B cell (primary cell): ENCODE results near the gene COQ3. TPM values are rescaled to one million over a fixed set of nuclear protein-coding genes. Genes with fewer than 3 reads are reported as not detected.

Source experiments
- ATAC-seq: fragments of 200-7000 bp; cut with Tn5 transposase; one replicate; pipeline ENCODE4 v1.10.0; 2021; ENCODE audit warnings: low read depth, mild to moderate bottlenecking, moderate number of reproducible peaks, moderate library complexity
- CTCF ChIA-PET: fragments of 350-600 bp; sonication (Branson Sonifier 250); formaldehyde crosslinking; loops from one replicate; lab custom pipeline; 2021; ENCODE audit warnings: antibody characterized with exemption, inconsistent platforms; lab: Charles Lee
- POLR2A ChIA-PET: fragments of 350-600 bp; sonication (Branson Sonifier 250); formaldehyde crosslinking; loops from one replicate; lab custom pipeline; 2021; ENCODE audit warnings: antibody characterized with exemption; lab: Charles Lee
- DNase-seq: peaks from one replicate; pipeline ENCODE4 v3.0.0; 2013
- H2AFZ ChIP-seq: 2 replicates; pipeline ENCODE4 v1.6.1; 2012; ENCODE audit warnings: mild to moderate bottlenecking, low read depth, low read length; ENCODE audit not compliant: insufficient read depth, poor library complexity, severe bottlenecking
- H3K27ac ChIP-seq, 2 donors: 1 replicate in 1 of 2; 2 replicates in 1 of 2; pipeline ENCODE4 v1.5.1; 2012 to 2013; ENCODE audit warnings: low read length in 2 of 2, mild to moderate bottlenecking in 2 of 2, moderate library complexity in 1 of 2
- H3K27me3 ChIP-seq, 4 experiments: fragments of 200-600 bp in 1 of 4; sonication (generic) in 1 of 4; replicated peaks in 1 of 4; 1 replicate in 2 of 4; 2 replicates in 2 of 4; pipeline versions ENCODE4 v1.6.1 to v1.7.0; 2013 to 2016; ENCODE audit warnings: low read length in 3 of 4, mild to moderate bottlenecking in 2 of 4, mixed read lengths in 1 of 4, moderate library complexity in 1 of 4; ENCODE audit not compliant: insufficient read depth in 4 of 4, control insufficient read depth in 3 of 4; ENCODE audit errors: control extremely low read depth in 1 of 4
- H3K36me3 ChIP-seq, 2 experiments: replicated peaks in 1 of 2; 1 replicate in 1 of 2; 2 replicates in 1 of 2; pipeline versions ENCODE4 v1.6.1 to v1.7.1; 2013; ENCODE audit warnings: low read length in 1 of 2; ENCODE audit not compliant: insufficient read depth in 2 of 2, control insufficient read depth in 1 of 2; ENCODE audit errors: control extremely low read depth in 1 of 2, extremely low read depth in 1 of 2
- H3K4me1 ChIP-seq, 2 donors: fragments of 200-600 bp in 1 of 2; sonication (generic) in 1 of 2; 1 replicate in 1 of 2; 2 replicates in 1 of 2; pipeline versions ENCODE4 v1.5.1 to v1.6.1; 2013 to 2017; ENCODE audit warnings: low read length in 2 of 2; ENCODE audit not compliant: control insufficient read depth in 2 of 2, insufficient read depth in 2 of 2
- H3K4me2 ChIP-seq: replicated peaks from 2 replicates; pipeline ENCODE3; 2012; ENCODE audit warnings: mild to moderate bottlenecking, low read depth, low read length; ENCODE audit not compliant: poor library complexity, severe bottlenecking
- H3K4me3 ChIP-seq, 5 experiments: fragments of 200-600 bp in 1 of 5; sonication (generic) in 1 of 5; 1 replicate in 3 of 5; 2 replicates in 2 of 5; pipeline versions ENCODE4 v1.5.1 to v1.7.0; 2011 to 2016; ENCODE audit warnings: low read length in 4 of 5, mild to moderate bottlenecking in 4 of 5, low read depth in 2 of 5, control low read depth in 1 of 5, moderate library complexity in 1 of 5; ENCODE audit not compliant: insufficient read depth in 1 of 5; ENCODE audit errors: control extremely low read depth in 1 of 5, extremely low read depth in 1 of 5
- H3K79me2 ChIP-seq: fragments of 200-600 bp; sonication (generic); one replicate; pipeline ENCODE4 v1.6.0; 2016; ENCODE audit warnings: low read length; ENCODE audit not compliant: control insufficient read depth, insufficient read depth
- H3K9ac ChIP-seq: fragments of 200-600 bp; sonication (generic); 2 replicates; pipeline ENCODE4 v1.6.1; 2017; ENCODE audit warnings: mild to moderate bottlenecking, low read length, moderate library complexity
- H3K9me3 ChIP-seq, 3 donors: one replicate each; pipeline versions ENCODE4 v1.6.1 to v1.7.1; 2013; ENCODE audit warnings: low read length in 2 of 3; ENCODE audit not compliant: control insufficient read depth in 2 of 3, insufficient read depth in 1 of 3; ENCODE audit errors: control extremely low read depth in 1 of 3
- H4K20me1 ChIP-seq: 2 replicates; pipeline ENCODE4 v1.6.0; 2012; ENCODE audit warnings: mild to moderate bottlenecking, low read length; ENCODE audit not compliant: insufficient read depth, control insufficient read depth, poor library complexity, severe bottlenecking
- H3K27ac Mint-ChIP-seq: one replicate; pipeline ENCODE4 v1.8.0; 2021; ENCODE audit warnings: mixed read lengths
- H3K27me3 Mint-ChIP-seq: one replicate; pipeline ENCODE4 v1.8.0; 2021; ENCODE audit warnings: mixed read lengths
- H3K4me1 Mint-ChIP-seq: one replicate; pipeline ENCODE4 v1.8.0; 2021; ENCODE audit warnings: mixed read lengths
- H3K4me3 Mint-ChIP-seq: one replicate; pipeline ENCODE4 v1.8.0; 2021; ENCODE audit warnings: mixed read lengths
- H3K9me3 Mint-ChIP-seq: one replicate; pipeline ENCODE4 v1.8.0; 2022; ENCODE audit warnings: mixed read lengths; ENCODE audit not compliant: insufficient read depth
- EZH2 ChIP-seq: IDR thresholded peaks from 2 replicates; pipeline ENCODE4 v1.6.1; 2012; ENCODE audit warnings: borderline replicate concordance, low read depth, mild to moderate bottlenecking, moderate library complexity, low read length; ENCODE audit not compliant: insufficient read depth, poor library complexity, severe bottlenecking
- WGBS: methylation state at CpG from one replicate; pipeline ENCODE4 v1.1.5; 2013; ENCODE audit warnings: missing lambda C conversion rate; ENCODE audit not compliant: insufficient coverage; 5-methylcytosine and 5-hydroxymethylcytosine counted together
- intact Hi-C: fragments of 100-400 bp; cut with micrococcal nuclease; formaldehyde crosslinking; loops from one replicate; pipeline ENCODE4 v1.10.0; 2022
- polyA plus RNA-seq: library from polyadenylated mRNA; depleted of rRNA; stranded (reverse); fragments of >200 nt; gene quantifications from 2 replicates; pipeline ENCODE4 v1.2.3, GENCODE V29; 2012
- total RNA-seq, 2 donors: library from RNA; stranded (reverse); fragments of 120-200 nt in 1 of 2; gene quantifications; 1 replicate in 1 of 2; 2 replicates in 1 of 2; pipeline versions ENCODE4 v1.2.3 to v1.2.4, GENCODE V29; 2013 to 2022
- TF ChIP-seq, protein P1 (sequence below): fragments of 200-600 bp; IDR thresholded peaks from one replicate; pipeline ENCODE4 v1.8.0; 2022; ENCODE audit warnings: antibody characterized with exemption, mild to moderate bottlenecking

The COQ3 gene
- total and polyA plus RNA-seq, 2 donors (not counting 1 experiment from before 2014, with no cell fraction given): 2.9 to 3.1 TPM

GRCh38 chr6:99354983-99355382 lies 39.0 kb downstream of the COQ3 start:
- DNase-seq (no peak), ATAC-seq (no peak)
- intact Hi-C loops: no loop called here
- Histone ChIP-seq H3K79me2 (no peaks in the 10 kb centered on the region), H3K9me3 (peaks cover 0 to 5% (median 0%) of the 10 kb centered on the region in 3 donors), H2AFZ (no peak overlapping the region), H3K4me1 (peaks cover 0 to 2% of the 10 kb centered on the region in 2 donors), H4K20me1 (no peaks in the 10 kb centered on the region), H3K27ac (no peak overlapping the region), H3K4me2 (no peak overlapping the region), H3K4me3 (no peak overlapping the region), H3K9ac (no peak overlapping the region), H3K27me3 (peaks cover 0 to 43% (median 22%) of the 10 kb centered on the region in 4 experiments), H3K36me3 (no peaks in the 10 kb centered on the region)
- CTCF ChIA-PET: no interaction called here
- POLR2A ChIA-PET: no interaction called here
- Mint-ChIP-seq H3K27me3 (peaks cover 61% of the 10 kb centered on the region), H3K4me1 (peaks cover 2% of the 10 kb centered on the region), H3K4me3 (no peak overlapping the region), H3K27ac (no peak overlapping the region), H3K9me3 (no peaks in the 10 kb centered on the region)
- WGBS: 73% methylated on average over 3 of the region's 4 CpGs
- TF ChIP-seq, protein P1, sequence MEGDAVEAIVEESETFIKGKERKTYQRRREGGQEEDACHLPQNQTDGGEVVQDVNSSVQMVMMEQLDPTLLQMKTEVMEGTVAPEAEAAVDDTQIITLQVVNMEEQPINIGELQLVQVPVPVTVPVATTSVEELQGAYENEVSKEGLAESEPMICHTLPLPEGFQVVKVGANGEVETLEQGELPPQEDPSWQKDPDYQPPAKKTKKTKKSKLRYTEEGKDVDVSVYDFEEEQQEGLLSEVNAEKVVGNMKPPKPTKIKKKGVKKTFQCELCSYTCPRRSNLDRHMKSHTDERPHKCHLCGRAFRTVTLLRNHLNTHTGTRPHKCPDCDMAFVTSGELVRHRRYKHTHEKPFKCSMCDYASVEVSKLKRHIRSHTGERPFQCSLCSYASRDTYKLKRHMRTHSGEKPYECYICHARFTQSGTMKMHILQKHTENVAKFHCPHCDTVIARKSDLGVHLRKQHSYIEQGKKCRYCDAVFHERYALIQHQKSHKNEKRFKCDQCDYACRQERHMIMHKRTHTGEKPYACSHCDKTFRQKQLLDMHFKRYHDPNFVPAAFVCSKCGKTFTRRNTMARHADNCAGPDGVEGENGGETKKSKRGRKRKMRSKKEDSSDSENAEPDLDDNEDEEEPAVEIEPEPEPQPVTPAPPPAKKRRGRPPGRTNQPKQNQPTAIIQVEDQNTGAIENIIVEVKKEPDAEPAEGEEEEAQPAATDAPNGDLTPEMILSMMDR: no peak
- TF ChIP-seq EZH2: no peak

- Histone ChIP-seq H3K27me3 (peaks cover 0 to 55% (median 27%) of the 10 kb centered on the region in 4 experiments), H4K20me1 (no peaks in the 10 kb centered on the region), H3K4me3 (no peak overlapping the region), H3K27ac (no peak overlapping the region), H3K36me3 (no peaks in the 10 kb centered on the region), H3K79me2 (no peaks in the 10 kb centered on the region), H3K4me2 (no peak overlapping the region), H3K9me3 (peaks cover 0 to 5% (median 0%) of the 10 kb centered on the region in 3 donors), H3K9ac (no peak overlapping the region), H3K4me1 (peaks cover 4 to 6% of the 10 kb centered on the region in 2 donors), H2AFZ (no peak overlapping the region)
- WGBS: 83% methylated on average over 6 of the region's 9 CpGs
- DNase-seq (no peak), ATAC-seq (no peak)
- ChIA-PET POLR2A (no interaction called here), CTCF (interaction anchor here (1.0 kb wide), 1 partner anchor 23 kb away, joined by 4 read pairs; no protein-coding TSS in a partner anchor)
- H3K9me3 Mint-ChIP-seq: no peaks in the 10 kb centered on the region
- H3K4me3 Mint-ChIP-seq: no peak overlapping the region
- intact Hi-C loops: no loop called here
- no peak overlapping the region for H3K27ac Mint-ChIP-seq
- H3K27me3 Mint-ChIP-seq: peaks cover 66% of the 10 kb centered on the region
- TF ChIP-seq EZH2: no peak
- TF ChIP-seq, protein P1: no peak
- peaks cover 4% of the 10 kb centered on the region for H3K4me1 Mint-ChIP-seq
These were observed 40.9 kb downstream of the COQ3 start for GRCh38 chr6:99353126-99353525.
